Measurements from ENCODE around the gene NEGR1.

- TF ChIP-seq CTCF (IDR thresholded peaks at IDR 0.05) = no peak
- TF ChIP-seq POLR2A (IDR thresholded peaks at IDR 0.05) = no peak
Measured at GRCh38 chr1:71839876-71840275, 442.5 kb downstream of the NEGR1 start.

All from stomach (tissue), 4 donors.